ENCODE data around the gene ICE2. TPM values are rescaled to one million over a fixed set of nuclear protein-coding genes. Genes with fewer than 3 reads are reported as not detected.

The ICE2 gene
- polyA plus RNA-seq, 1 of the 3 experiments (the other 2 are of a cell fraction) = 19.0 TPM

DNA sequence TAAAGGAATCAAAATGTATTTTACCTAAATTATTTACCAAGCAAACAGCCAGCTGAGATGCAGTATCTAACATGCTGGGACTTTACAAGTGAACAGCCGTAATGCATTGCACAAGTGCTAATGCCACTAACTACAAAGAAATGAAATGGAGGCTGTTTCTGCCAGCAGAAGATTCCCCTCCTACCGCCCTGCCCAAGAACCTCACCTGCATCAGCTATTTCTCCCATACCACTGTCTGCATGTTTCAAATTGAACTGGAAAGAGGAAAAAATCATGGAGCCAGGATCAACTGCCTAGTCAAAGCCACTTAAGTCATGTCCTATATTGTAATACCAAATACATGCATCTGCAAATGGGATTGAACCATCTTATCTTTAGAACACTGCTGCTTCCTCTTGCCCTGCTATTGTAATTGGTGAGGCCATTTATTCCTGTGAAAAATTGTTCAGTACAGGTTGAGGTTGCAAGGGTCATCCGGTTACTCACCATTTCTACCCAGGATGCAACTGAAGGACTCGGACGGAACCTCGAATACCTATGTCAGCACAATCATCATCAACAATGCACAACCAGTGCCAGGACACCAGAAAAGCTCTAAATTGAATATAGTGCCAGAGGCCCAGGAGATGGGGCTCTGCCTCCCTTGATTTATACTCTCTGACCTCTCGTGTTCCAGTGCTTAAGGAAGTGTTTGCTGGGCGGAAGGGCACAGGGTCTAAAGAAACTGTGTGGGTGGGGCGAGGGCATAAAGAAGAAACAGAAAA, 108.7 kb downstream of the ICE2 start (continued):
- TF ChIP-seq ELF1 (IDR thresholded peaks at IDR 0.05) (no peak), JUND (IDR thresholded peaks at IDR 0.05) (peak; percentile 38), CHD2 (IDR thresholded peaks at IDR 0.05; ENCODE audit: low read length, partially characterized antibody) (no peak), EP300 (IDR thresholded peaks at IDR 0.05; ENCODE audit: borderline replicate concordance in 1 of 2, low read depth in 1 of 2, low read length in 1 of 2) (peak; percentile 36 to 68; a peak in 2 of 4 replicates)

DNA sequence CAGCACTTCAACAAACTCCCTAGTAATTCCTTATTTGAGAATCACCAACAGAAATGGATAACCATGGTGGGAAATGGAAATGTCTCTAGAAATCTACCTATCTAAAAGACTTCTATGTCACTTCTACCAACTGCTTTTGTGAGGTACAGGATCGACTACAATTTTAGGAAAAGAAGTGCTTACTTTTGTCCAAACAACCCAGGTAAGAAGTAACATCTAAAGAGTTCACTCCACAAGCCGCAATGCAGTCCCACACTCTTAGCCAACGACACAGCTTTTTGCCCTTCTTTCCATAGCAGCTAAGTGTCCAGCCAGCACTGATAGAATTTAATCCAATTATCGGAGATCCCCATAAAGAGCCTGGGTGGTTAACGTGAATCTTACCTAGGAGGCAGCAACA, 109.2 kb downstream of the ICE2 start:
- POLR2A ChIA-PET = no interaction called here
- H3K9me2 ChIP-seq = no peaks in the 10 kb centered on the region
- H3K36me3 ChIP-seq (replicated peaks in 1 of 2; ENCODE audit: control insufficient read depth in 1 of 2, insufficient read depth in 2 of 2, low read length in 1 of 2) = peaks cover 47 to 53% of the 10 kb centered on the region in 2 experiments
- WGBS (ENCODE audit: low lambda C conversion rate) = 91% methylated on average over 5 of the region's 5 CpGs
- peak overlapping the region; percentile 79; the same call in 1 of the 2 replicates for H3K9ac ChIP-seq
- no peak for DNase-seq
- H3F3A ChIP-seq (replicated peaks; ENCODE audit: insufficient read depth) = peaks cover 68% of the 10 kb centered on the region
- no peak overlapping the region for H2AFZ ChIP-seq (ENCODE audit: low read depth)
- peaks cover 13 to 59% of the 10 kb centered on the region in 2 experiments for H3K4me1 ChIP-seq (ENCODE audit: control insufficient read depth in 1 of 2, insufficient read depth in 2 of 2, low read depth in 1 of 2, low read length in 1 of 2)
- no peak overlapping the region for H3K4me3 ChIP-seq (ENCODE audit: low read depth in 2 of 2, low read length in 1 of 2)
- no peaks in the 10 kb centered on the region for H3K27me3 ChIP-seq (ENCODE audit: insufficient read depth)
- H3K9me3 ChIP-seq = no peaks in the 10 kb centered on the region
- no peak for TF ChIP-seq POLR2AphosphoS5 (IDR thresholded peaks at IDR 0.05; ENCODE audit: low read depth, low read length)
- no peak for TF ChIP-seq TEAD4 (IDR thresholded peaks at IDR 0.05; ENCODE audit: borderline replicate concordance, insufficient read depth)
- no peak for TF ChIP-seq ELF1 (IDR thresholded peaks at IDR 0.05)
- peaks cover 21% of the 10 kb centered on the region for H4K20me1 ChIP-seq (ENCODE audit: insufficient read depth)
- peak overlapping the region; percentile 67 for H3K4me2 ChIP-seq
- CTCF ChIA-PET = interaction anchor here (1.2 to 1.5 kb wide), 2 partner anchors 45 to 151 kb away, joined by 4 read pairs; no protein-coding TSS in a partner anchor
- peak overlapping the region; percentile 87 to 99; a peak in 3 of 4 replicates for H3K27ac ChIP-seq (ENCODE audit: low read depth in 2 of 2, low read length in 1 of 2)
- H3K79me2 ChIP-seq (ENCODE audit: insufficient read depth) = peaks cover 65% of the 10 kb centered on the region

Small RNA genes lying within 50 kb of the gene (small RNA-seq; reads per million reads assigned to genes)
- gene AC087385.3 = 0 to 0.52 (median 0) reads per million in 7 experiments

Other genes starting within 250 kb of the ICE2 start
- 4,669 and 5,711 TPM in 2 replicates for gene ANXA2, start 81.2 kb downstream of the ICE2 start, polyA plus RNA-seq (2012; rRNA removed)